GM12872 (cell line): ENCODE measurements around the gene IFNK.

Experiments
- TF ChIP-seq, protein P1 (sequence below): IDR thresholded peaks from 3 replicates; pipeline ENCODE4 v1.5.1; 2011; ENCODE audit warnings: low read depth, mild to moderate bottlenecking, low read length, moderate library complexity; ENCODE audit not compliant: insufficient read depth

The IFNK gene

DNA sequence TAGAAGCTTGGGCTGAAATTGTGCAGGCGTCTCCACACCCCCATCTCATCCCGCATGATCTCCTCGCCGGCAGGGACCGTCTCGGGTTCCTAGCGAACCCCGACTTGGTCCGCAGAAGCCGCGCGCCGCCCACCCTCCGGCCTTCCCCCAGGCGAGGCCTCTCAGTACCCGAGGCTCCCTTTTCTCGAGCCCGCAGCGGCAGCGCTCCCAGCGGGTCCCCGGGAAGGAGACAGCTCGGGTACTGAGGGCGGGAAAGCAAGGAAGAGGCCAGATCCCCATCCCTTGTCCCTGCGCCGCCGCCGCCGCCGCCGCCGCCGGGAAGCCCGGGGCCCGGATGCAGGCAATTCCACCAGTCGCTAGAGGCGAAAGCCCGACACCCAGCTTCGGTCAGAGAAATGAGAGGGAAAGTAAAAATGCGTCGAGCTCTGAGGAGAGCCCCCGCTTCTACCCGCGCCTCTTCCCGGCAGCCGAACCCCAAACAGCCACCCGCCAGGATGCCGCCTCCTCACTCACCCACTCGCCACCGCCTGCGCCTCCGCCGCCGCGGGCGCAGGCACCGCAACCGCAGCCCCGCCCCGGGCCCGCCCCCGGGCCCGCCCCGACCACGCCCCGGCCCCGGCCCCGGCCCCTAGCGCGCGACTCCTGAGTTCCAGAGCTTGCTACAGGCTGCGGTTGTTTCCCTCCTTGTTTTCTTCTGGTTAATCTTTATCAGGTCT, 49.0 kb downstream of the IFNK start, which contains the start of gene C9orf72:
Gene C9orf72 (minus strand): TSS at position 564 of the 716 bp plus-strand sequence. CDS start 6,361 bp downstream, outside the sequence.
- TF ChIP-seq, protein P1, sequence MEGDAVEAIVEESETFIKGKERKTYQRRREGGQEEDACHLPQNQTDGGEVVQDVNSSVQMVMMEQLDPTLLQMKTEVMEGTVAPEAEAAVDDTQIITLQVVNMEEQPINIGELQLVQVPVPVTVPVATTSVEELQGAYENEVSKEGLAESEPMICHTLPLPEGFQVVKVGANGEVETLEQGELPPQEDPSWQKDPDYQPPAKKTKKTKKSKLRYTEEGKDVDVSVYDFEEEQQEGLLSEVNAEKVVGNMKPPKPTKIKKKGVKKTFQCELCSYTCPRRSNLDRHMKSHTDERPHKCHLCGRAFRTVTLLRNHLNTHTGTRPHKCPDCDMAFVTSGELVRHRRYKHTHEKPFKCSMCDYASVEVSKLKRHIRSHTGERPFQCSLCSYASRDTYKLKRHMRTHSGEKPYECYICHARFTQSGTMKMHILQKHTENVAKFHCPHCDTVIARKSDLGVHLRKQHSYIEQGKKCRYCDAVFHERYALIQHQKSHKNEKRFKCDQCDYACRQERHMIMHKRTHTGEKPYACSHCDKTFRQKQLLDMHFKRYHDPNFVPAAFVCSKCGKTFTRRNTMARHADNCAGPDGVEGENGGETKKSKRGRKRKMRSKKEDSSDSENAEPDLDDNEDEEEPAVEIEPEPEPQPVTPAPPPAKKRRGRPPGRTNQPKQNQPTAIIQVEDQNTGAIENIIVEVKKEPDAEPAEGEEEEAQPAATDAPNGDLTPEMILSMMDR = no peak

DNA sequence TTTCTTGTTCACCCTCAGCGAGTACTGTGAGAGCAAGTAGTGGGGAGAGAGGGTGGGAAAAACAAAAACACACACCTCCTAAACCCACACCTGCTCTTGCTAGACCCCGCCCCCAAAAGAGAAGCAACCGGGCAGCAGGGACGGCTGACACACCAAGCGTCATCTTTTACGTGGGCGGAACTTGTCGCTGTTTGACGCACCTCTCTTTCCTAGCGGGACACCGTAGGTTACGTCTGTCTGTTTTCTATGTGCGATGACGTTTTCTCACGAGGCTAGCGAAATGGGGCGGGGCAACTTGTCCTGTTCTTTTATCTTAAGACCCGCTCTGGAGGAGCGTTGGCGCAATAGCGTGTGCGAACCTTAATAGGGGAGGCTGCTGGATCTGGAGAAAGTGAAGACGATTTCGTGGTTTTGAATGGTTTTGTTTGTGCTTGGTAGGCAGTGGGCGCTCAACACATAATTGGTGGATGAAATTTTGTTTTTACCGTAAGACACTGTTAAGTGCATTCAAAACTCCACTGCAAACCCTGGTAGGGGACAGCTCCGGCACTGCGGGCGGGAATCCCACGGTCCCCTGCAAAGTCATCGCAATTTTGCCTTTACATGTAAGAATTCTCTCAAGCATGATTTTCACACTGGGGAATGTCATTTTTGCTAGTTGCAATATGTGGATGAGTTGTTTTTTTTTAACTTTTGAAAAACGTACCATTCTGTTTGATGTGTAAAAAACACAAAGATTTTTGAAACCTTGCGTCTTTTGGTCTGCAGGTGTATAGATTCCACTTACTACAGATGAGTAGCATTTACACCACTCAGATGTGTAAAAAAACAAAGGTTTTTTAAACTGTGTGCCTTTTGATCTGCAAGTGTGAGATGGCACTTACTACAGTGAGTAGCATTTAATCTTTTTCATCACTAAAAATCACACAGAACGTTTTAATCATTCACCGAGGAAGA, 49.8 kb downstream of the IFNK start:
- TF ChIP-seq, protein P1 = no peak
